ENCODE data around the gene CLPTM1L.
"Not testable (repeated sequence)": the region's sequence is repeated elsewhere in the genome, so short reads cannot be mapped to it uniquely, and the experiment has no call there.

The CLPTM1L gene

DNA sequence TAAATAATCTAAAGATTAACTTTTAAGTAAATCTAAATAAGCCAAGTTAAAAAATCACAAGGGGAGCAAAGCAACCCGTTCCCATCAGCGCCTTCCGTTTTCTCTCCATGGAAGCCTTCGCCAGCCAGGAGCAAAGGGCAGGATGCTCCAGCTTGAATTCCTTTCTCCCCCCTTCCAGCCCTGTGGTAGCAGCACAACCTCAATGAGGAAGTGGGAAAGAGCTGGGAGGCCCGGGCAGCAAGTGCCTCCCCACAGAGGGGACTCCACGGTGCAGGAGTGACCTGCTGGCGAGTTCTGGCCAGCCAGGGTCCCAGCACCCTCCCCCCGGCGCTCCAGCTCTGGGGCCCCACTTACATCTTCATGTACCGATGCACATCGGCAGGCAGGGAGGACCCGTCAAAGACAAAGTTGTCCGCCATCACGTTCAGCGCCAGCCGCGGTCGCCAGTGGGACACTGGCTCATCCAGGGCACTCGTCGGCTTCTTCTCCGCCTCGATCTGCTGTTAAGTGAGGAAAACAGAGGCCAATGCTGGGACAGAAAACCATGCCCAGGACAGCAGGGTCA lies 6.3 kb downstream of the CLPTM1L start:
- DNase-seq = no peak

DNA sequence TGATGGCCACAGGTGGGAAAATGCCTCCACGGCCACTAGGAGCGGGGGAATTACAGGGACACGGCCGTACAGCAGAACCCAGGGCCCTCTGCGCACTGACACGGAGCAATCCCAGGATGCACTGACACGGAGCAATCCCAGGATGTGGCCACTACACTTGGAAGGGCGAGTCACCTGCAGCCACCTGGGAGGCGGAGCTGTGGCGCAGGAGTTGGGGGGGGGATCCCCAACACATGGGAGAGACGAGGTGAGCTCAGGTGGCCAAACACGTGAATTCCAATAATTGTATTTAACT lies 6.8 kb downstream of the CLPTM1L start:
- no peak for DNase-seq

DNA sequence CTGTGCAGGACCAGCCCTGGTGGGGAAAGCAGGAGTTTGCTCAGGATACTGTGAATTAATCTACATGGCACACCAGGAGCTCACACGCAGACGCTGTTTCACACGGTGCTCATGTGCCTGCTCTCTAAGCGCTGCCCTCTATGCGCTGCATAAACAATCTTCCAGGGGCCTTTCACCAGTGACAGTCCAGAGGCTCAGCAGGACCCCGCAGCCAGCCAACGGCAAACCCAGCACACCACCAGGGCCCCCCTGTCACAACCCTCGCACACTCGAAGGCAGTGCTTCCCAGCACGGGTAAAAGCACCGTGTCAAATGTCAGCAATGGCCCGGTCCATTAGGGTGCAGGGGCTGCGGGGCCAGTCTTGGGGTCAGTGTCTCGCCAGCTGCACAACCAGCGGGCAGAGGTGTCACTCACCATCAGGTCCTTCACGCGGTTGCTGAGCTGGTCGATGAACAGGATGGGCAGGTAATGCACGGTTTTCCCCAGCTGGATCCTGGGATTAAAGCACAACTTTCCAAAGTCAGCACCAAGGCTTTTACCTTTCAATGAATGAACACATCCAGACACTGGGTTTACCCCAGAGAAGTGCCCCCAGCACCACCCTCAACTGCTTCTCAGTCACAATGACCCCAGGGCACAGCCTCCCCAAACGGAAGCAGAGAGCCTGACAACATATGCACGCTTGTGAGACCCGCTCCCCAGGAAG lies 7.3 kb downstream of the CLPTM1L start:
- no peak for DNase-seq

GRCh38 chr5:1336749-1337488 lies 8.0 kb downstream of the CLPTM1L start:
- DNase-seq = no peak

GRCh38 chr5:1336106-1336561 lies 8.8 kb downstream of the CLPTM1L start:
- no peak for DNase-seq

DNA sequence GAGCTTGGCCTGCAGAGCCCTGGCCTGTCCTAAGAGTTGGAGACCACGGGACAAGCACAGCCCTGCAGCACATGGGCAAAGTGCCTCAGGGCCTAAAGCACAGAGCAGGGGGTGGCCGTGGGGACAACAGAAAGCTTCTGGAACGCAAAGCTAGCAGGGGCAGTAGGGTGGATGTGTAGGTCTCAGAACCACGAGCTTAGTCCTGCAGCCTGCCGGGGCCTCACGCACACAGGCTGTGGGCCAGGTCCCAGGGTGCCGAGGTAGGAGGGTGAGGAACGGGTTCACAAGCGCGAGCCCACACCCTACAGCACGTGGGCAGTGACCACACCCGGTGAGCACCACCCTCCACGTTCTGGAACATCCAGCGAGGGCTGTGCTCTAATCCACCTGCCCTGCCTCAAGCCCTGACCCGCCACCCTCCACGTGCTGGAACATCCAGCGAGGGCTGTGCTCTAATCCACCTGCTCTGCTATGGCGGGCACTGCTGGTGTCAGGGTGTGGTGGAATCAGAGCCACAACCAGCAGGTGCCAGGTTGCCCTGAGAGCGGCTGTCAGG lies 9.3 kb downstream of the CLPTM1L start:
- no peak for DNase-seq

GRCh38 chr5:1334831-1335539 lies 9.9 kb downstream of the CLPTM1L start:
- DNase-seq = no peak

DNA sequence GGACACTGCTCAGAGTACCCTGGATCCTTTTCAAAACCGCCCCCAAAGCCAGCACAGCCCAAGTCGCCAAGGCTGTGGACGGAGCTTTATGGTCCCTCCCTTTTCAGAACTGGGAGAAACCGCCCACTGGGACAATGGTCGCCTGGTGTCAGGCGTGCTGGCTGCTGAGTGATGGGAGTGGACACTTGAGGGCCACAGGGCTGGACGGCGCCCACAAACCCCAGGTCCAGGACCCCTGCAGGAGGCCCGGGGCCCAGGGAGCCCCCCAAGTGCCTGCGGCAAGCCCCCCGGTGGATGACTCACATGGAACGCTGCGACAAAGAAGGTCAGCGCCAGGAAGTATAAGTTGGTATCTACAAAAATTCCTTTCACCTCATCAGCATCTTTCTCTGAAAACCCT lies 10.9 kb downstream of the CLPTM1L start:
- no peak for DNase-seq

- DNase-seq = not testable (repeated sequence)
Measured at GRCh38 chr5:1333286-1333685, 11.6 kb downstream of the CLPTM1L start.

DNA sequence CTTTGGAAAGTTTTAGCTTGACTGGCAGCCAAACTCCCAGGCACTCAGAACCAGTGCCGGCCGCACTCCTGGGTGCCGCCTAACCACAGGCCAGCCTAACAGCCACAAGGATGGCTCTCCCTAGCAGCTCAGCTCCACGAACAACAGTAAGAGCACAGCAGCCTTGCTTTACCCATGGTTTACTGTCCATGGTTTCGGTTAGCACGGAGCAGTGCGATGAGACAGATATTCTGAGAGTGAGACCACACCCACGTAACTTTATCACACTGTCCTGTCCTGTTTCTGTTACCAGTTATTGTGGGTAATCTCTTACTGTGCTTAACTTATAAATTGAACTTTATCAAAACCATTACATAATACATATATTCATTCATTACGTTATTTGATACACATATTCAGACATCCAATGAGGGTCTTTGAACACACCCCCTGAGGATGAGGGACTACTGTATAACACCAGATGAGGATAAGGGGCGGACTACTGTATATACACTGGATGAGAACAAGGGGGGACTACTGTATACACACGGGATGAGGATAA lies 12.4 kb downstream of the CLPTM1L start:
- DNase-seq = no peak

DNA sequence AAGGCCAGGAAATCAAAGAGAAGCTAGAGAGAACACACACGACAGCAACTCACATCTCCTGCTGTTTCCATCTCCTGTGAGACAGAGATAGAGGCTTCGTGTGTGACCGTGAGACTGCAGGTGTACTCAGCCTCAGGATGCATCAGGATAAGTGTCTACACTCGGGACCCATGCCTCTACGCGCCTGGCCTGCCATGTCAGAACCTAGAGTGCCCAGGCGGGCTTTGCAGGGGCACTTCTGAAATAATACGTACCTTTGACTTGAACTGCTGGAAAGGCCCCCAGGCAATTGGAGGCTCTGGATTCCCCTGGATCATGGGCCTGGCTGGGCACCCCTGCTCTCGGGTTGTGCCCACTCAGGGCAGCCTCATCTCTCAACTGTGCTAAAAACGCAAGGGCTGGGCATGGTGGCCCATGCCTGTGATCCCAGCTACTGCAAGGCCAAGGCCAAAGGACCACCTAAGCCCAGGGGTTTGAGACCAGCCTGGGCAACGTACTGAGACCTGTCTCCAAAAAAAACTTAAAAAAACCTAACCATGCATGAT lies 13.0 kb downstream of the CLPTM1L start:
- DNase-seq = no peak

- no peak for DNase-seq
Measured at GRCh38 chr5:1330847-1331831, 13.8 kb downstream of the CLPTM1L start.

DNA sequence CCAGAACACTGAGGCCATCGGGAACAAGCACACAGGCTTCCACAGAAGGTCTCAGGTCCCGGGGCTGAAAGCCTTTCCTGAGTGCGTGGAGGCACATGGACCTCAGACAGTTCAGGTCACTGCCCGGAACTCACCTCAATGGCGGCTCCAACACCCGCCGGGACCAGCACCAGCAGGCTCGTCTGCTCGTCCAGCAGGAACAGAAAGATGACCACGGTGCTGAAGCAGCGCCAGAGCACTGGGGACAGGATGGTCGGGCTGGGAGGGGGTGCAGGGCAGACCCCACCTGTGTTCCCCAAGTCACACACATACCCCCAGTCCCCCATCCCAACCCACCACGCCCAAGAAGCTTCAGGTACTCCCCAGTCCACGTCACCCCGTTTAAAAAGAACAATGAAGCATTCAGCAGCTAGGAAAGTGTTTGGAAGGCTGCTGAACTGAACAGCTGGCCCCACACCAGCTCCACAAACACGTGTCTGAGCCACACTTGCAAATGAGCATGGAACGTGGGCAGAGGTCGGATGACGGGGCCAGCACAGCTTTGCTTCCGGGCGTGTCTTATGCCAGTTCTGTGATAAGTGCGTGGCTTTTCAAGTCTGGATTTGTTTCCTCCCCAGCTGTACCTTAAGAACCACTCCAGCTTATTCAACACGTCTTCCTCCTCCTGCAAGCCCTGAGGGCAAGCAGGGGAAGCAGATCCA lies 14.6 kb downstream of the CLPTM1L start:
- no peak for DNase-seq

DNA sequence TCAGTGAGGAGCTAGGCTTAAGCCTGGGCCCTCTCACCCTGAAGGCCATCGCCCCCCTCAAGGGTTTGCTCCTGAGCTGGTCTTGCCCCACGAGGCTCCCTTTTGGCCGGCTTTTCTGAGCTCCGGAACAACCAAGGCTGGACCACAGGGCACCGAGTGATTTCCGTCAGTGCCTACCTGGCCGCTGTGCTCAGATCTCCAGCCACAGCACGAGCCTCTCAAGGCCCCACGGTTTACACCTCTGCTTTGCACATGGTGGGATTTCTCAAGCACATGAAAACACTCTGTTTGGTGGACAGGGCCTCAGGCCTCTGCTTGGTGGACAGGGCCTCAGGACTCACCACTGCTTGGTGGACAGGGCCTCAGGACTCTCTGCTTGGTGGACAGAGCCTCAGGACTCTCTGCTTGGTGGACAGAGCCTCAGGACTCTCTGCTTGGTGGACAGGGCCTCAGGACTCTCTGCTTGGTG lies 15.8 kb downstream of the CLPTM1L start:
- DNase-seq = no peak

DNA sequence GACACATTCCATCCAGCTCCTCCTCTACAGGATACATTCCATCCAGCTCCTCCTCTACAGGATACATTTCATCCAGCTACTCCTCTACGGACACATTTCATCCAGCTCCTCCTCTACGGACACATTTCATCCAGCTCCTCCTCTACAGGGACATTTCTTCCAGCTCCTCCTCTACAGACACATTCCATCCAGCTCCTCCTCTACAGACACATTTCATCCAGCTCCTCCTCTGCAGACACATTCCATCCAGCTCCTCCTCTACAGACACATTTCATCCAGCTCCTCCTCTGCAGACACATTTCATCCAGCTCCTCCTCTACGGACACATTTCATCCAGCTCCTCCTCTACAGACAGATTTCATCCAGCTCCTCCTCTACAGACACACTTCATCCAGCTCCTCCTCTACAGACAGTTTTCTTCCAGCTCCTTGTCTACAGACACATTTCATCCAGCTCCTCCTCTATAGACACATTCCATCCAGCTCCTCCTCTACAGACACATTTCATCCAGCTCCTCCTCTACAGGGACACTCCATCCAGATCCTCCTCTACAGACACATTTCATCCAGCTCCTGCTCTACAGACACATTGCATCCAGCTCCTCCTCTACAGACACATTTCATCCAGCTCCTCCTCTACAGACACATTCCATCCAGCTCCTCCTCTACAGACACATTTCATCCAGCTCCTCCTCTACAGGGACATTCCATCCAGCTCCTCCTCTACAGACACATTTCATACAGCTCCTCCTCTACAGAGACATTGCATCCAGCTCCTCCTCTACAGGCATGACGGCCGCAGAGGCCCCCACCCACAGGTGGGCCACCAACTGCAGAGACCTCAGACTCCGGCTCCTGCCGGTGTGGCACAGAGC lies 16.4 kb downstream of the CLPTM1L start:
- not testable (repeated sequence) for DNase-seq

DNA sequence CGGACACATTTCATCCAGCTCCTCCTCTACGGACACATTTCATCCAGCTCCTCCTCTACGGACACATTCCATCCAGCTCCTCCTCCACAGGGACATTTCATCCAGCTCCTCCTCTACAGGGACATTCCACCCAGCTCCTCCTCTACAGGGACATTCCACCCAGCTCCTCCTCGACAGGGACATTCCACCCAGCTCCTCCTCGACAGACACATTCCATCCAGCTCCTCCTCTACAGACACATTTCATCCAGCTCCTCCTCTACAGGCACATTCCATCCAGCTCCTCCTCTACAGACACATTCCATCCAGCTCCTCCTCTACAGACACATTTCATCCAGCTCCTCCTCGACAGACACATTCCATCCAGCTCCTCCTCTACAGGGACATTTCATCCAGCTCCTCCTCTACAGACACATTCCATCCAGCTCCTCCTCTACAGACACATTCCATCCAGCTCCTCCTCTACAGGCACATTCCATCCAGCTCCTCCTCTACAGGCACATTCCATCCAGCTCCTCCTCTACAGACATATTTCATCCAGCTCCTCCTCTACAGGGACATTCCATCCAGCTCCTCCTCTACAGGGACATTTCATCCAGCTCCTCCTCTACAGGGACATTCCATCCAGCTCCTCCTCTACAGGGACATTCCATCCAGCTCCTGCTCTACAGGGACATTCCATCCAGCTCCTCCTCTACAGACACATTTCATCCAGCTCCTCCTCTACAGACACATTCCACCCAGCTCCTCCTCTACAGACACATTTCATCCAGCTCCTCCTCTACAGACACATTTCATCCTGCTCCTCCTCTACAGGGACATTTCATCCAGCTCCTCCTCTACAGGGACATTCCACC lies 17.8 kb downstream of the CLPTM1L start:
- DNase-seq = not testable (repeated sequence)

DNA sequence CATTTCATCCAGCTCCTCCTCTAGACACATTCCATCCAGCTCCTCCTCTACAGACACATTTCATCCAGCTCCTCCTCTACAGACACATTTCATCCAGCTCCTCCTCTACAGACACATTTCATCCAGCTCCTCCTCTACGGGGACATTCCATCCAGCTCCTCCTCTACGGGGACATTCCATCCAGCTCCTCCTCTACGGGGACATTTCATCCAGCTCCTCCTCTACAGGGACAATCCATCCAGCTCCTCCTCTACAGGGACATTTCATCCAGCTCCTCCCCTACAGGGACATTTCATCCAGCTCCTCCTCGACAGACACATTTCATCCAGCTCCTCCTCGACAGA lies 18.4 kb downstream of the CLPTM1L start:
- not testable (repeated sequence) for DNase-seq

DNA sequence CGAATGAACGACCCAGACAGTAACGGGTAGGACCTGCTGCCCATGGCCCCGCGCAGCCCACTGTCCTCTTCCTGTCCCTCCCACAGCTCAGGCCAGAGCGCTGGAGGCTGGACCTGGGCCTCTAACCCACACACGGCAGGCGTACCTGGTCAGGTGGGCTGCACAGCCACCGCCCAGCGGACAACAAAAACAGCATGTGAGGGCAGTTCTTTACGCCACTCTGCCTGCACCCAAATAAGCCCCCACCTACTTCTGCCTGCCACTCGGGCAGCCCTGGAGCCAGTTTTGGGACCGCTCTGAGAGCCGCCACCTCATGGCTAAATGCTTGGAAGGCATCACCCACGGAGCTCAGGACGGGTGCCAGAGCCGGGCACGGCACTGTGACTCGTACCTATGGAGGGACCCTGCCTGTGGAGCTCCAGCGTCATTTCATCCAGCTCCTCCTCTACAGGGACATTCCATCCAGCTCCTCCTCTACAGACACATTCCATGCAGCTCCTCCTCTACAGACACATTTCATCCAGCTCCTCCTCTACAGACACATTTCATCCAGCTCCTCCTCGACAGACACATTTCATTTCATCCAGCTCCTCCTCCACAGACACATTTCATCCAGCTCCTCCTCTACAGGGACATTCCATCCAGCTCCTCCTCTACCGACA lies 18.9 kb downstream of the CLPTM1L start:
- DNase-seq = no peak
